Trophoblast cell (in vitro differentiated cells and primary cell): ENCODE measurements around the gene TNFRSF25.

ENCODE experiments used
- DNase-seq, 2 donors: peaks; one replicate each; pipeline ENCODE4 v3.0.0-alpha.2; 2016
- H2AFZ ChIP-seq: 2 replicates; pipeline ENCODE4 v1.6.1; 2013; ENCODE audit warnings: low read length, moderate library complexity, mild to moderate bottlenecking; ENCODE audit not compliant: insufficient read depth, poor library complexity
- H2AK5ac ChIP-seq: 2 replicates; pipeline ENCODE4 v1.6.1; 2013; ENCODE audit warnings: mild to moderate bottlenecking, low read length
- H2BK120ac ChIP-seq: 2 replicates; pipeline ENCODE4 v1.6.1; 2013; ENCODE audit warnings: low read length, mild to moderate bottlenecking, moderate library complexity; ENCODE audit not compliant: insufficient read depth, poor library complexity
- H2BK12ac ChIP-seq: 2 replicates; pipeline ENCODE4 v1.6.1; 2013; ENCODE audit warnings: mild to moderate bottlenecking, low read length, moderate library complexity
- H2BK5ac ChIP-seq: 2 replicates; pipeline ENCODE4 v1.6.1; 2013; ENCODE audit warnings: low read length, low read depth, moderate library complexity, mild to moderate bottlenecking; ENCODE audit not compliant: poor library complexity
- H3K14ac ChIP-seq: 2 replicates; pipeline ENCODE4 v1.6.1; 2013; ENCODE audit warnings: mild to moderate bottlenecking, low read length
- H3K18ac ChIP-seq: 2 replicates; pipeline ENCODE4 v1.6.1; 2013; ENCODE audit warnings: mild to moderate bottlenecking, low read length
- H3K23ac ChIP-seq: 2 replicates; pipeline ENCODE4 v1.6.1; 2013; ENCODE audit warnings: low read length
- H3K27ac ChIP-seq: 2 replicates; pipeline ENCODE4 v1.5.1; 2013; ENCODE audit warnings: low read depth, mild to moderate bottlenecking, inconsistent platforms, low read length, moderate library complexity
- H3K27me3 ChIP-seq: 2 replicates; pipeline ENCODE4 v1.6.1; 2013; ENCODE audit warnings: inconsistent platforms, mild to moderate bottlenecking, low read length, moderate library complexity; ENCODE audit not compliant: insufficient read depth
- H3K36me3 ChIP-seq, 2 experiments: 1 replicate in 1 of 2; 2 replicates in 1 of 2; pipeline ENCODE4 v1.6.1; 2013; ENCODE audit warnings: low read length in 2 of 2, mild to moderate bottlenecking in 2 of 2, moderate library complexity in 1 of 2; ENCODE audit not compliant: insufficient read depth in 2 of 2, control insufficient read depth in 1 of 2
- H3K4ac ChIP-seq: 2 replicates; pipeline ENCODE4 v1.6.1; 2013; ENCODE audit warnings: low read depth, mild to moderate bottlenecking, low read length, moderate library complexity
- H3K4me1 ChIP-seq, 2 experiments: 1 replicate in 1 of 2; 2 replicates in 1 of 2; pipeline ENCODE4 v1.6.1; 2013; ENCODE audit warnings: low read length in 2 of 2, mild to moderate bottlenecking in 2 of 2, moderate library complexity in 1 of 2; ENCODE audit not compliant: insufficient read depth in 2 of 2, control insufficient read depth in 1 of 2
- H3K4me2 ChIP-seq: 2 replicates; pipeline ENCODE4 v1.6.1; 2013; ENCODE audit warnings: inconsistent platforms, mild to moderate bottlenecking, low read length, moderate library complexity
- H3K4me3 ChIP-seq: 2 replicates; pipeline ENCODE4 v1.5.1; 2013; ENCODE audit warnings: mild to moderate bottlenecking, low read depth, low read length, inconsistent platforms
- H3K79me1 ChIP-seq: one replicate; pipeline ENCODE4 v1.6.1; 2013; ENCODE audit warnings: low read length
- H3K79me2 ChIP-seq: 2 replicates; pipeline ENCODE4 v1.6.1; 2013; ENCODE audit warnings: low read length, mild to moderate bottlenecking; ENCODE audit not compliant: control insufficient read depth, insufficient read depth, poor library complexity
- H3K9ac ChIP-seq: 2 replicates; pipeline ENCODE4 v1.6.1; 2013; ENCODE audit warnings: mild to moderate bottlenecking, low read length
- H3K9me3 ChIP-seq: 2 replicates; pipeline ENCODE4 v1.6.1; 2013; ENCODE audit warnings: low read depth, mild to moderate bottlenecking, control low read depth, inconsistent platforms, low read length; ENCODE audit not compliant: insufficient read depth
- H4K12ac ChIP-seq: 2 replicates; pipeline ENCODE4 v1.6.1; 2013; ENCODE audit warnings: low read depth, mild to moderate bottlenecking, low read length, moderate library complexity
- H4K8ac ChIP-seq: 2 replicates; pipeline ENCODE4 v1.6.1; 2013; ENCODE audit warnings: low read depth, mild to moderate bottlenecking, low read length, moderate library complexity
- H4K91ac ChIP-seq: one replicate; pipeline ENCODE4 v1.6.1; 2013; ENCODE audit warnings: low read depth, mild to moderate bottlenecking, low read length, moderate library complexity
- WGBS: extraction: QIAGEN DNeasy Blood & Tissue Kit; methylation state at CpG from one replicate; pipeline ENCODE4 v1.1.7; 2013; ENCODE audit warnings: missing lambda C conversion rate; ENCODE audit not compliant: insufficient read length, insufficient coverage; ENCODE audit errors: extremely low coverage; 5-methylcytosine and 5-hydroxymethylcytosine counted together

The TNFRSF25 gene

GRCh38 chr1:6461538-6462411, 4.2 kb downstream of the TNFRSF25 start:
- peaks cover 40 to 50% of the 10 kb centered on the region in 2 experiments for H3K36me3 ChIP-seq
- H4K8ac ChIP-seq, result no peak overlapping the region
- no peak overlapping the region for H3K4me3 ChIP-seq
- no peak overlapping the region for H2BK12ac ChIP-seq
- H3K79me2 ChIP-seq, result no peaks in the 10 kb centered on the region
- no peak overlapping the region for H4K91ac ChIP-seq
- H3K4ac ChIP-seq, result no peak overlapping the region
- H3K9ac ChIP-seq, result no peak overlapping the region
- no peaks in the 10 kb centered on the region for H3K9me3 ChIP-seq
- no peak overlapping the region for H3K23ac ChIP-seq
- no peak overlapping the region for H2BK5ac ChIP-seq
- no peak overlapping the region for H3K27ac ChIP-seq
- H3K4me2 ChIP-seq, result no peak overlapping the region
- no peak overlapping the region for H3K18ac ChIP-seq
- no peaks in the 10 kb centered on the region for H3K27me3 ChIP-seq
- WGBS, result no CpG with 5 or more reads among the region's 48 CpGs
- H2BK120ac ChIP-seq, result no peak overlapping the region
- no peaks in the 10 kb centered on the region for H3K79me1 ChIP-seq
- H3K4me1 ChIP-seq, result no peaks in the 10 kb centered on the region
- H2AFZ ChIP-seq, result no peak overlapping the region
- no peak overlapping the region for H4K12ac ChIP-seq
- DNase-seq, result peak in 1 of 2 donors; percentile 41
- H2AK5ac ChIP-seq, result no peak overlapping the region
- H3K14ac ChIP-seq, result no peak overlapping the region

GRCh38 chr1:6461051-6461530, 4.9 kb downstream of the TNFRSF25 start:
- Histone ChIP-seq H3K4me3 (no peak overlapping the region), H3K9me3 (no peaks in the 10 kb centered on the region), H3K79me2 (no peaks in the 10 kb centered on the region), H4K12ac (no peak overlapping the region), H3K27me3 (no peaks in the 10 kb centered on the region), H3K27ac (no peak overlapping the region), H2BK120ac (no peak overlapping the region), H2AK5ac (no peak overlapping the region), H3K23ac (no peak overlapping the region), H3K18ac (no peak overlapping the region), H2BK12ac (no peak overlapping the region), H3K36me3 (peaks cover 34 to 45% of the 10 kb centered on the region in 2 experiments), H2BK5ac (no peak overlapping the region), H3K4me2 (no peak overlapping the region), H3K79me1 (no peaks in the 10 kb centered on the region), H2AFZ (no peak overlapping the region), H4K8ac (no peak overlapping the region), H3K4ac (no peak overlapping the region), H3K14ac (no peak overlapping the region), H3K4me1 (no peaks in the 10 kb centered on the region), H3K9ac (no peak overlapping the region), H4K91ac (no peak overlapping the region)
- WGBS, result no CpG with 5 or more reads among the region's 40 CpGs
- DNase-seq, result no peak

GRCh38 chr1:6460301-6461050, 5.5 kb downstream of the TNFRSF25 start:
- Histone ChIP-seq H3K4me2 (no peak overlapping the region), H3K79me1 (no peaks in the 10 kb centered on the region), H3K27ac (no peak overlapping the region), H4K91ac (no peak overlapping the region), H3K4me1 (no peaks in the 10 kb centered on the region), H3K4ac (no peak overlapping the region), H3K18ac (no peak overlapping the region), H3K27me3 (no peaks in the 10 kb centered on the region), H2BK5ac (no peak overlapping the region), H2BK120ac (no peak overlapping the region), H2AK5ac (no peak overlapping the region), H3K79me2 (no peaks in the 10 kb centered on the region), H3K36me3 (peaks cover 32 to 43% of the 10 kb centered on the region in 2 experiments), H3K9ac (no peak overlapping the region), H2BK12ac (no peak overlapping the region), H3K23ac (no peak overlapping the region), H2AFZ (no peak overlapping the region), H4K12ac (no peak overlapping the region), H3K4me3 (peak overlapping the region; percentile 25), H4K8ac (no peak overlapping the region), H3K14ac (no peak overlapping the region), H3K9me3 (peaks cover under 1% of the 10 kb centered on the region)
- no peak for DNase-seq
- WGBS, result no CpG with 5 or more reads among the region's 39 CpGs

GRCh38 chr1:6459850-6460265, 6.1 kb downstream of the TNFRSF25 start:
- no peaks in the 10 kb centered on the region for H3K4me1 ChIP-seq
- no peak overlapping the region for H2BK5ac ChIP-seq
- H2AK5ac ChIP-seq, result no peak overlapping the region
- H3K9me3 ChIP-seq, result peaks cover 2% of the 10 kb centered on the region
- no peak overlapping the region for H2BK12ac ChIP-seq
- H3K27ac ChIP-seq, result no peak overlapping the region
- H3K4me3 ChIP-seq, result peak overlapping the region; percentile 25
- H3K36me3 ChIP-seq, result peaks cover 32 to 37% of the 10 kb centered on the region in 2 experiments
- H2AFZ ChIP-seq, result no peak overlapping the region
- no peak overlapping the region for H3K18ac ChIP-seq
- no peak overlapping the region for H3K23ac ChIP-seq
- no peak overlapping the region for H4K91ac ChIP-seq
- DNase-seq, result no peak
- no peak overlapping the region for H3K14ac ChIP-seq
- no peak overlapping the region for H3K9ac ChIP-seq
- H4K8ac ChIP-seq, result no peak overlapping the region
- no peaks in the 10 kb centered on the region for H3K79me2 ChIP-seq
- no peak overlapping the region for H4K12ac ChIP-seq
- WGBS, result no CpG with 5 or more reads among the region's 18 CpGs
- H3K27me3 ChIP-seq, result no peaks in the 10 kb centered on the region
- H2BK120ac ChIP-seq, result no peak overlapping the region
- H3K79me1 ChIP-seq, result no peaks in the 10 kb centered on the region
- no peak overlapping the region for H3K4ac ChIP-seq
- H3K4me2 ChIP-seq, result no peak overlapping the region
